ENCODE measurements around the gene KLHL1.

Gene KLHL1

GRCh38 chr13:70016116-70016515 lies 92.1 kb downstream of the KLHL1 start:
- no peak for DNase-seq (ENCODE audit: low read depth in 2 of 2)

GRCh38 chr13:70014337-70014736 lies 93.9 kb downstream of the KLHL1 start:
- no peak for DNase-seq (ENCODE audit: low read depth in 2 of 2)

GRCh38 chr13:69999875-70000274 lies 108.4 kb downstream of the KLHL1 start:
- DNase-seq (ENCODE audit: low read depth in 2 of 2), result no peak

GRCh38 chr13:69997061-69997460 lies 111.2 kb downstream of the KLHL1 start:
- no peak for DNase-seq (ENCODE audit: low read depth in 2 of 2)

GRCh38 chr13:69980799-69981198 lies 127.5 kb downstream of the KLHL1 start:
- no peak for DNase-seq (ENCODE audit: low read depth in 2 of 2)

GRCh38 chr13:69975496-69975895 lies 132.8 kb downstream of the KLHL1 start:
- no peak for DNase-seq (ENCODE audit: low read depth in 2 of 2)

GRCh38 chr13:69970520-69970919 lies 137.7 kb downstream of the KLHL1 start:
- DNase-seq (ENCODE audit: low read depth in 2 of 2), result no peak

- no peak for DNase-seq (ENCODE audit: low read depth in 2 of 2)
Observed at GRCh38 chr13:69959046-69959445, 149.2 kb downstream of the KLHL1 start.

- DNase-seq (ENCODE audit: low read depth in 2 of 2), result no peak
Observed at GRCh38 chr13:69956839-69957238, 151.4 kb downstream of the KLHL1 start.

- DNase-seq (ENCODE audit: low read depth in 2 of 2), result no peak
Observed at GRCh38 chr13:69956349-69956748, 151.9 kb downstream of the KLHL1 start.

GRCh38 chr13:69955271-69955670 lies 153.0 kb downstream of the KLHL1 start:
- no peak for DNase-seq (ENCODE audit: low read depth in 2 of 2)

- no peak for DNase-seq (ENCODE audit: low read depth in 2 of 2)
Observed at GRCh38 chr13:69951412-69951811, 156.8 kb downstream of the KLHL1 start.

- DNase-seq (ENCODE audit: low read depth in 2 of 2), result no peak
Observed at GRCh38 chr13:69950160-69950559, 158.1 kb downstream of the KLHL1 start.

- no peak for DNase-seq (ENCODE audit: low read depth in 2 of 2)
Observed at GRCh38 chr13:69948016-69948415, 160.2 kb downstream of the KLHL1 start.

GRCh38 chr13:69947582-69947981 lies 160.7 kb downstream of the KLHL1 start:
- no peak for DNase-seq (ENCODE audit: low read depth in 2 of 2)

GRCh38 chr13:69946511-69946910 lies 161.7 kb downstream of the KLHL1 start:
- DNase-seq (ENCODE audit: low read depth in 2 of 2), result no peak

GRCh38 chr13:69935043-69935442 lies 173.2 kb downstream of the KLHL1 start:
- DNase-seq (ENCODE audit: low read depth in 2 of 2), result no peak

GRCh38 chr13:69928262-69928661 lies 180.0 kb downstream of the KLHL1 start:
- no peak for DNase-seq (ENCODE audit: low read depth in 2 of 2)

GRCh38 chr13:69921156-69921555 lies 187.1 kb downstream of the KLHL1 start:
- DNase-seq (ENCODE audit: low read depth in 2 of 2), result no peak

- DNase-seq (ENCODE audit: low read depth in 2 of 2), result no peak
Observed at GRCh38 chr13:69912630-69913029, 195.6 kb downstream of the KLHL1 start.

- DNase-seq (ENCODE audit: low read depth in 2 of 2), result no peak
Observed at GRCh38 chr13:69910800-69911199, 197.5 kb downstream of the KLHL1 start.

GRCh38 chr13:69904784-69905183 lies 203.5 kb downstream of the KLHL1 start:
- no peak for DNase-seq (ENCODE audit: low read depth in 2 of 2)

GRCh38 chr13:69903081-69903480 lies 205.2 kb downstream of the KLHL1 start:
- DNase-seq (ENCODE audit: low read depth in 2 of 2), result no peak

- DNase-seq (ENCODE audit: low read depth in 2 of 2), result no peak
Observed at GRCh38 chr13:69882451-69882850, 225.8 kb downstream of the KLHL1 start.

GRCh38 chr13:69879936-69880335 lies 228.3 kb downstream of the KLHL1 start:
- DNase-seq (ENCODE audit: low read depth in 2 of 2), result no peak
